Measurements from ENCODE around the gene LDB2. TPM values are rescaled to one million over a fixed set of nuclear protein-coding genes. Genes with fewer than 3 reads are reported as not detected.
"Not testable (repeated sequence)": the region's sequence is repeated elsewhere in the genome, so short reads cannot be mapped to it uniquely, and the experiment has no call there.

LDB2 gene
- total RNA-seq, 2 donors from 2014 or later, result 11.4 to 14.5 TPM

DNA sequence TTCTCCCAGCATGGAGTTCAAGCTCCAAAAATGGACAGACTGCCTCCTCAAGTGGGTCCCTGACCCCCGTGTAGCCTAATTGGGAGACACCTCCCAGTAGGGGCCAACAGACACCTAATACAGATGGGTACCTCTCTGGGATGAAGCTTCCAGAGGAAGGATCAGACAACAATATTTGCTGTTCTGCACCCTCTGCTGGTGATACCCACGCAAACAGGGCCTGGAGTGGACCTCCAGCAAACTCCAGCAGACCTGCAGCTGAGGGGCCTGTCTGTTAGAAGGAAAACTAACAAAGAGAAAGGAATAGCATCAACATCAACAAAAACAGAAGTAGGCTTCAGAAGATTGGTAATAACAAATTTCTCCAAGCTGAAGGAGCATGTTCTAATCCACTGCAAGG is 269.2 kb downstream of the LDB2 start:
- TF ChIP-seq, protein P1, sequence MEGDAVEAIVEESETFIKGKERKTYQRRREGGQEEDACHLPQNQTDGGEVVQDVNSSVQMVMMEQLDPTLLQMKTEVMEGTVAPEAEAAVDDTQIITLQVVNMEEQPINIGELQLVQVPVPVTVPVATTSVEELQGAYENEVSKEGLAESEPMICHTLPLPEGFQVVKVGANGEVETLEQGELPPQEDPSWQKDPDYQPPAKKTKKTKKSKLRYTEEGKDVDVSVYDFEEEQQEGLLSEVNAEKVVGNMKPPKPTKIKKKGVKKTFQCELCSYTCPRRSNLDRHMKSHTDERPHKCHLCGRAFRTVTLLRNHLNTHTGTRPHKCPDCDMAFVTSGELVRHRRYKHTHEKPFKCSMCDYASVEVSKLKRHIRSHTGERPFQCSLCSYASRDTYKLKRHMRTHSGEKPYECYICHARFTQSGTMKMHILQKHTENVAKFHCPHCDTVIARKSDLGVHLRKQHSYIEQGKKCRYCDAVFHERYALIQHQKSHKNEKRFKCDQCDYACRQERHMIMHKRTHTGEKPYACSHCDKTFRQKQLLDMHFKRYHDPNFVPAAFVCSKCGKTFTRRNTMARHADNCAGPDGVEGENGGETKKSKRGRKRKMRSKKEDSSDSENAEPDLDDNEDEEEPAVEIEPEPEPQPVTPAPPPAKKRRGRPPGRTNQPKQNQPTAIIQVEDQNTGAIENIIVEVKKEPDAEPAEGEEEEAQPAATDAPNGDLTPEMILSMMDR (conservative IDR thresholded peaks at IDR 0.05), result peak; percentile 49
- Mint-ChIP-seq H3K4me1 (peaks cover 25% of the 10 kb centered on the region), H3K9me3 (peaks cover 21% of the 10 kb centered on the region)
- H3K9me3 ChIP-seq (ENCODE audit: control insufficient read depth, low read length); H3K4me3 ChIP-seq (ENCODE audit: low read length); H3K36me3 ChIP-seq (ENCODE audit: control insufficient read depth, insufficient read depth, low read length); H3K4me3 Mint-ChIP-seq; H3K27ac Mint-ChIP-seq; H3K27me3 ChIP-seq (ENCODE audit: control insufficient read depth, insufficient read depth, low read length, poor library complexity, severe bottlenecking); H3K36me3 Mint-ChIP-seq (ENCODE audit: low read depth); H3K27me3 Mint-ChIP-seq (ENCODE audit: insufficient read depth); H3K27ac ChIP-seq (ENCODE audit: low read depth, low read length); DNase-seq; H3K9ac ChIP-seq (ENCODE audit: extremely low read depth, low read length, poor library complexity, severe bottlenecking); H3K4me1 ChIP-seq (ENCODE audit: control insufficient read depth, insufficient read depth, low read length): not testable (repeated sequence)
- WGBS, 2 experiments (ENCODE audit: insufficient coverage in 1 of 2, insufficient read length in 1 of 2), result 89% methylated on average over 2 of the region's 2 CpGs; no CpG with 5 or more reads in 1 of the 2 experiments

DNA sequence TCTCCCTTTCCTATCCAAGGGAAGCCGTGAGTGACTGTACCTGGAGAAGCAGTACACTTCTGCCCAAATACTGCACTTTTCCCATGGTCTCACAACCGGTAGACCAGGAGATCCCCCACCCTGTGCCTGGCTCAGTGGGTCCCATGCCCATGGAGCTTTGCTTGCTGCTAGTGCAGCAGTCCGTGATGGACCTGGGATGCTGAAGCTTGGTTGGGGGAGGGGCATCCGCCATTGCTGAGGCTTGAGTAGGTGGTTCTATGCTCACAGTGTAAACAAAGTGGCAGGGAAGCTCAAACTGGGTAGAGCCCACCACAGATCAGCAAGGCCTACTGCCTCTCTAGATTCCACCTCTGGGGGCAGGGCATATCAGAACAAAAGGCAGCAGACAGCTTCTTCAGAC is 269.6 kb downstream of the LDB2 start:
- H3K36me3 Mint-ChIP-seq (ENCODE audit: low read depth); H3K27me3 ChIP-seq (ENCODE audit: control insufficient read depth, insufficient read depth, low read length, poor library complexity, severe bottlenecking); H3K4me1 ChIP-seq (ENCODE audit: control insufficient read depth, insufficient read depth, low read length); H3K36me3 ChIP-seq (ENCODE audit: control insufficient read depth, insufficient read depth, low read length); H3K27ac Mint-ChIP-seq; H3K4me3 ChIP-seq (ENCODE audit: low read length); H3K9ac ChIP-seq (ENCODE audit: extremely low read depth, low read length, poor library complexity, severe bottlenecking); H3K27ac ChIP-seq (ENCODE audit: low read depth, low read length); DNase-seq; H3K27me3 Mint-ChIP-seq (ENCODE audit: insufficient read depth); H3K4me3 Mint-ChIP-seq; H3K9me3 ChIP-seq (ENCODE audit: control insufficient read depth, low read length): not testable (repeated sequence)
- Mint-ChIP-seq H3K9me3 (peaks cover 17% of the 10 kb centered on the region), H3K4me1 (peaks cover 25% of the 10 kb centered on the region)
- 95 to 100% methylated on average over 1 to 4 of the region's 4 CpGs for WGBS, 2 experiments (ENCODE audit: insufficient coverage in 1 of 2, insufficient read length in 1 of 2)

DNA sequence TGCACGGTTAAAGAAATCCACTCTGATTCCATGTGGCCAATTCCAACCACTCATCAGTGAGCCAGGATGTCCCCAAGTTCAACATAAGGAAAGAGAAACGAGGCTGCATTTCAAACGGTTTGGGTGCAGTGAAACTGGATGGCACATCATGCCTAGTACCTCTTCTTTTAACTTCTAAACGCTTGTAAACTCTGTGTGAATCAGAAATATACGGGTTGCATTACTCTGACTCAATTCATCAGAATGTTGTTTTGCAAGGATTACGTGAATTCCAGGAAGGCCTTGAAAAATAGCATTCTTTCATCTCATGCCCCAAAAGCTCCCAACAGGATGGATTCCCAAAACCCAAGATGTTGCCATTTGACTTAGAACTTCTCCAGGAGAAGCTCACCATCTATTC is 270.4 kb downstream of the LDB2 start:
- Histone ChIP-seq H3K27ac (ENCODE audit: low read depth, low read length) (no peak overlapping the region), H3K4me1 (ENCODE audit: control insufficient read depth, insufficient read depth, low read length) (no peaks in the 10 kb centered on the region), H3K27me3 (ENCODE audit: control insufficient read depth, insufficient read depth, low read length, poor library complexity, severe bottlenecking) (no peaks in the 10 kb centered on the region), H3K9me3 (ENCODE audit: control insufficient read depth, low read length) (peaks cover 9% of the 10 kb centered on the region), H3K36me3 (ENCODE audit: control insufficient read depth, insufficient read depth, low read length) (no peaks in the 10 kb centered on the region), H3K9ac (ENCODE audit: extremely low read depth, low read length, poor library complexity, severe bottlenecking) (no peak overlapping the region), H3K4me3 (ENCODE audit: low read length) (no peak overlapping the region)
- no peak overlapping the region for H3K4me3 Mint-ChIP-seq
- H3K27ac Mint-ChIP-seq, result no peak overlapping the region
- 78 to 79% methylated on average over 5 to 6 of the region's 6 CpGs for WGBS, 2 experiments (ENCODE audit: insufficient coverage in 1 of 2, insufficient read length in 1 of 2)
- peaks cover 8% of the 10 kb centered on the region for H3K9me3 Mint-ChIP-seq
- H3K36me3 Mint-ChIP-seq (ENCODE audit: low read depth), result no peaks in the 10 kb centered on the region
- peaks cover 25% of the 10 kb centered on the region for H3K4me1 Mint-ChIP-seq
- DNase-seq, result no peak
- peaks cover 1% of the 10 kb centered on the region for H3K27me3 Mint-ChIP-seq (ENCODE audit: insufficient read depth)
- TF ChIP-seq, protein P1 (conservative IDR thresholded peaks at IDR 0.05), result no peak

DNA sequence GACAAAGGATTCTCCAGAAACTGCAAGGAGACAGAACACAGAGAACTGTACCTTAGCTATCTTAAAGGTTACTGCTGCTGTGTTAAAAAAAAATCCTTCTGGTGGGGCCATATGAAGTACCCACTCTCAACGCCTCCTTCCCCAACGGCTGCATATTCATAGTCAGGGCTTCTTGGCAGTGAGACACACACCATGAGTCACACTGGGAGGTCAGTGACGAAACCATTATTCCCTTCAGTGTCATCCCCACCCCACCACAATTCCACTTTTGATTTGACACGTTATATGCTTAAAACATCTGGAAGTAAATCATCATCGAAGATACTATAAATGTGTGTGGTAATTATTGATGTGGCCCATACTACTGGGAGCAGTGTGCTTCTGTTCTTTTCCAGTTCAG is 271.5 kb downstream of the LDB2 start:
- Mint-ChIP-seq H3K9me3 (peaks cover 2% of the 10 kb centered on the region), H3K4me1 (peaks cover 23% of the 10 kb centered on the region), H3K36me3 (ENCODE audit: low read depth) (no peaks in the 10 kb centered on the region), H3K4me3 (no peak overlapping the region), H3K27ac (no peak overlapping the region), H3K27me3 (ENCODE audit: insufficient read depth) (peaks cover 1% of the 10 kb centered on the region)
- H3K9me3 ChIP-seq (ENCODE audit: control insufficient read depth, low read length), result peaks cover 9% of the 10 kb centered on the region
- TF ChIP-seq, protein P1 (conservative IDR thresholded peaks at IDR 0.05), result no peak
- H3K27ac ChIP-seq (ENCODE audit: low read depth, low read length), result no peak overlapping the region
- WGBS, 2 experiments (ENCODE audit: insufficient coverage in 1 of 2, insufficient read length in 1 of 2), result 89 to 100% methylated on average over 3 to 5 of the region's 5 CpGs
- H3K36me3 ChIP-seq (ENCODE audit: control insufficient read depth, insufficient read depth, low read length), result no peaks in the 10 kb centered on the region
- DNase-seq, result no peak
- H3K4me1 ChIP-seq (ENCODE audit: control insufficient read depth, insufficient read depth, low read length), result peaks cover 6% of the 10 kb centered on the region
- no peak overlapping the region for H3K4me3 ChIP-seq (ENCODE audit: low read length)
- H3K27me3 ChIP-seq (ENCODE audit: control insufficient read depth, insufficient read depth, low read length, poor library complexity, severe bottlenecking), result no peaks in the 10 kb centered on the region
- H3K9ac ChIP-seq (ENCODE audit: extremely low read depth, low read length, poor library complexity, severe bottlenecking), result no peak overlapping the region
